Heart left ventricle (tissue), 16 donors: ENCODE measurements around the gene OR52A5. TPM values are rescaled to one million over a fixed set of nuclear protein-coding genes. Genes with fewer than 3 reads are reported as not detected.

Experiments
- ATAC-seq, 4 donors: fragments of 200-7000 bp; cut with Tn5 transposase; one replicate each; pipeline ENCODE4 v1.9.1; 2020 to 2022; ENCODE audit warnings: moderate library complexity in 4 of 4, mild to moderate bottlenecking in 3 of 4, moderate number of reproducible peaks in 1 of 4
- DNase-seq, 5 donors: peaks; one replicate each; pipeline ENCODE4 v3.0.0-alpha.2; 2020
- H3K27ac ChIP-seq, 12 donors: fragments of 200-600 bp; sonication (generic) in 4 of 12; one replicate each; pipeline versions ENCODE4 v1.5.0 to v1.8.0; 2016 to 2022; ENCODE audit warnings: mild to moderate bottlenecking in 2 of 12
- H3K27me3 ChIP-seq, 9 donors: fragments of 200-600 bp; sonication (generic) in 2 of 9; one replicate each; pipeline versions ENCODE4 v1.5.1 to v1.8.0; 2016 to 2022; ENCODE audit warnings: mild to moderate bottlenecking in 3 of 9
- H3K36me3 ChIP-seq, 9 donors: fragments of 200-600 bp; sonication (generic) in 2 of 9; one replicate each; pipeline versions ENCODE4 v1.5.0 to v1.8.0; 2018 to 2022; ENCODE audit warnings: mild to moderate bottlenecking in 2 of 9
- H3K4me1 ChIP-seq, 12 donors: fragments of 200-600 bp; sonication (generic) in 4 of 12; one replicate each; pipeline versions ENCODE4 v1.5.0 to v1.8.0; 2016 to 2022; ENCODE audit warnings: mild to moderate bottlenecking in 3 of 12
- H3K4me3 ChIP-seq, 12 donors: fragments of 200-600 bp; sonication (generic) in 4 of 12; one replicate each; pipeline versions ENCODE4 v1.5.0 to v1.8.0; 2017 to 2022; ENCODE audit warnings: mild to moderate bottlenecking in 9 of 12, moderate library complexity in 4 of 12
- H3K9me3 ChIP-seq, 12 donors: fragments of 200-600 bp; sonication (generic) in 4 of 12; one replicate each; pipeline versions ENCODE4 v1.5.0 to v1.8.0; 2016 to 2022; ENCODE audit warnings: mild to moderate bottlenecking in 1 of 12
- POLR2A ChIP-seq, 2 donors: fragments of 450-650 bp; IDR thresholded peaks; one replicate each; pipeline ENCODE4 v1.6.1; 2017; ENCODE audit warnings: antibody characterized with exemption in 2 of 2, mild to moderate bottlenecking in 2 of 2, moderate library complexity in 2 of 2
- WGBS, 4 donors: extraction: QIAGEN DNeasy Blood & Tissue Kit in 2 of 4; methylation state at CpG; one replicate each; pipeline versions ENCODE4 v1.1.5 to v1.1.7; 2013 to 2018; 5-methylcytosine and 5-hydroxymethylcytosine counted together
- intact Hi-C, 10 donors: fragments of 100-400 bp; cut with DNase I; formaldehyde crosslinking; loops; one replicate each; pipeline versions ENCODE4 v1.11.1 to v1.14.2; 2022
- polyA plus RNA-seq, 2 donors: library from polyadenylated mRNA; stranded (reverse); fragments of 200-250 nt; gene quantifications; one replicate each; pipeline ENCODE4 v1.2.3, GENCODE V29; 2013
- total RNA-seq, 9 donors: library from RNA; depleted of rRNA in 2 of 9; stranded (reverse); fragments of >200 nt in 2 of 9; fragmentation: NEBNext Ultra II Directional in 3 of 9; extraction: Animal tissue kit (Norgen Biotek cat#: 25700) in 3 of 9; gene quantifications; one replicate each; pipeline versions ENCODE4 v1.1.0 to v1.2.4, GENCODE V29; 2016 to 2023
- TF ChIP-seq, protein P1 (sequence below), 12 donors: fragments of 200-600 bp; sonication (generic) in 4 of 12; IDR thresholded peaks; one replicate each; pipeline versions ENCODE4 v1.5.0 to v1.8.0; 2018 to 2022; ENCODE audit warnings: antibody characterized with exemption in 12 of 12, mild to moderate bottlenecking in 5 of 12
- donor health status: ischemic (EF 13 %, LVEDD 7.1; RV severe dilation, severe dysfunction).
- donor health status: healthy with polysubstance abuse.
- donor health status: DM: no; HTN: yes; CAD: no.
- donor health status: DM: no; HTN: no; CAD: no.
- donor health status: ischemic (EF 25% LVEDD 6.9; RV normal size, moderate dysfunction).
- donor health status: ischemic (EF 25% LVEDD 5.7; RV mildly dilated, moderate dysfunction).
- donor health status: healthy.
- donor health status: DM: yes; HTN: yes; CAD: no.
- donor health status: ischemic (EF 35%, LVEDD 5.7; RV mildly dilated, moderate dysfunction).
- donor health status: nonischemic (EF 11% LVEDD 7.7; RV severe dilation, severe dysfunction).
- donor health status: DM: yes; HTN: yes; CAD: no.
- donor health status: PGD.
- donor health status: ischemic (EF 29% LVEDD 5.4; RV normal size, mild dysfunction).
- donor health status: nonischemic (EF 23%, LVEDD 6.1; RV moderate dilation, normal function).

Gene OR52A5
- total and polyA plus RNA-seq, 11 donors = not detected

DNA sequence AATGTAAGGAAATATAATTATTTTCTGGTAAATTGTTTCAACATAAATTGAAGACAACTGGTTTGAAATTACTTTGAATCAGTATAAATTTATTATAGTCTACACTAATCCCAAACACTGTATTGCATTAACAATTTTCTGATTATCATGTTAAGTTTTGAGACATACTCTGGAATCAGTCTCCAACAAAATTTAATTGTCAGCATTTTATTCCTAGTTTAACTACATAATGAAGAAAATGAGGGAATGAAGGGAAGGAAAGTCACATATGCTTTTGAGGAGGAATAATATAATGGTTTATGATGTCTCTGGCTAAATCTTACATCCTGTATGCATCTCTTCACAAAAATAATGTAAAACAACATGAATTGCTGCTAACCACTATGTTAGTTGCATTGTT lies 54.6 kb downstream of the OR52A5 start:
- TF ChIP-seq POLR2A (IDR thresholded peaks at IDR 0.05) = no peak
- TF ChIP-seq, protein P1, sequence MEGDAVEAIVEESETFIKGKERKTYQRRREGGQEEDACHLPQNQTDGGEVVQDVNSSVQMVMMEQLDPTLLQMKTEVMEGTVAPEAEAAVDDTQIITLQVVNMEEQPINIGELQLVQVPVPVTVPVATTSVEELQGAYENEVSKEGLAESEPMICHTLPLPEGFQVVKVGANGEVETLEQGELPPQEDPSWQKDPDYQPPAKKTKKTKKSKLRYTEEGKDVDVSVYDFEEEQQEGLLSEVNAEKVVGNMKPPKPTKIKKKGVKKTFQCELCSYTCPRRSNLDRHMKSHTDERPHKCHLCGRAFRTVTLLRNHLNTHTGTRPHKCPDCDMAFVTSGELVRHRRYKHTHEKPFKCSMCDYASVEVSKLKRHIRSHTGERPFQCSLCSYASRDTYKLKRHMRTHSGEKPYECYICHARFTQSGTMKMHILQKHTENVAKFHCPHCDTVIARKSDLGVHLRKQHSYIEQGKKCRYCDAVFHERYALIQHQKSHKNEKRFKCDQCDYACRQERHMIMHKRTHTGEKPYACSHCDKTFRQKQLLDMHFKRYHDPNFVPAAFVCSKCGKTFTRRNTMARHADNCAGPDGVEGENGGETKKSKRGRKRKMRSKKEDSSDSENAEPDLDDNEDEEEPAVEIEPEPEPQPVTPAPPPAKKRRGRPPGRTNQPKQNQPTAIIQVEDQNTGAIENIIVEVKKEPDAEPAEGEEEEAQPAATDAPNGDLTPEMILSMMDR (IDR thresholded peaks at IDR 0.05) = no peak
- Histone ChIP-seq H3K27me3 (no peaks in the 10 kb centered on the region), H3K36me3 (no peaks in the 10 kb centered on the region), H3K4me1 (no peaks in the 10 kb centered on the region), H3K27ac (no peak overlapping the region), H3K4me3 (no peak overlapping the region), H3K9me3 (no peaks in the 10 kb centered on the region)
- intact Hi-C loops = no loop called here
- ATAC-seq (no peak), DNase-seq (no peak)

DNA sequence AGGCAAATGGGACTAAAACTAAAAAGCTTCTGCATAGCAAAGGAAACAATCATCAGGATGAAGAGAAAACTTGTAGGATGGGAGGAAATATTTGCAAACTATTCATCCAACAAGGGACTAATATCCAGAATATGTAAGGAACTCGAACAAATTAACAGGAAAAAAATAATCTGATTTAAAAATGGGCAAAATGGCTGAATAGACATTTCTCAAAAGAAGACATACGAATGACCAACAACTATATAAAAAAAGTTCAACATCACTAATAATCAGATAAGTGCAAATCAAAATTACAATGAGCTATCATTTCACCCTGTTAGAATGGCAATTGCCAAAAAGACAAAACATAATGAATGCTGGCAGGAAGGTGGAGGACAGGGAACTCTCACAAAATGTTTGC lies 56.8 kb downstream of the OR52A5 start:
- TF ChIP-seq, protein P1 (IDR thresholded peaks at IDR 0.05) = no peak
- TF ChIP-seq POLR2A (IDR thresholded peaks at IDR 0.05) = no peak
- Histone ChIP-seq H3K4me1 (no peaks in the 10 kb centered on the region), H3K36me3 (no peaks in the 10 kb centered on the region), H3K9me3 (no peaks in the 10 kb centered on the region), H3K27ac (no peak overlapping the region), H3K27me3 (peaks cover 0 to 5% (median 0%) of the 10 kb centered on the region in 9 donors), H3K4me3 (no peak overlapping the region)
- intact Hi-C loops = no loop called here
- DNase-seq = no peak
- WGBS, 4 donors = 56 to 67% (median 63%) methylated on average over 2 of the region's 2 CpGs
- no peak for ATAC-seq

Other genes with a start within 250 kb of the OR52A5 start
- gene OR51A7, start 234.6 kb downstream of the OR52A5 start, total RNA-seq = not detected
- not detected for gene OR51A7, start 234.6 kb downstream of the OR52A5 start, polyA plus RNA-seq
- not detected for gene OR51G2, start 219.0 kb downstream of the OR52A5 start, total RNA-seq
- gene OR51G2, start 219.0 kb downstream of the OR52A5 start, polyA plus RNA-seq = not detected
- gene OR51G1, start 214.0 kb downstream of the OR52A5 start, total RNA-seq = not detected
- not detected for gene OR51G1, start 214.0 kb downstream of the OR52A5 start, polyA plus RNA-seq
- gene OR51A4, start 190.8 kb downstream of the OR52A5 start, total RNA-seq = not detected
- gene OR51A4, start 190.8 kb downstream of the OR52A5 start, polyA plus RNA-seq = not detected
- not detected for gene OR51A2, start 182.6 kb downstream of the OR52A5 start, total RNA-seq
- not detected for gene OR51A2, start 182.6 kb downstream of the OR52A5 start, polyA plus RNA-seq
- not detected for gene OR51L1, start 143.5 kb downstream of the OR52A5 start, total RNA-seq
- not detected for gene OR51L1, start 143.5 kb downstream of the OR52A5 start, polyA plus RNA-seq
- not detected for gene OR52J3, start 91.8 kb downstream of the OR52A5 start, total RNA-seq
- not detected for gene OR52J3, start 91.8 kb downstream of the OR52A5 start, polyA plus RNA-seq
- gene OR52E2, start 78.7 kb downstream of the OR52A5 start, total RNA-seq = not detected
- gene OR52E2, start 78.7 kb downstream of the OR52A5 start, polyA plus RNA-seq = not detected
- gene OR52E1, start 68.8 kb downstream of the OR52A5 start, total RNA-seq = not detected
- gene OR52E1, start 68.8 kb downstream of the OR52A5 start, polyA plus RNA-seq = not detected
- not detected for gene OR52A1, start 16.4 kb upstream of the OR52A5 start, total RNA-seq
- gene OR52A1, start 16.4 kb upstream of the OR52A5 start, polyA plus RNA-seq = not detected
- gene OR51V1, start 62.3 kb upstream of the OR52A5 start, total RNA-seq = not detected
- not detected for gene OR51V1, start 62.3 kb upstream of the OR52A5 start, polyA plus RNA-seq
- gene HBB, start 88.7 kb upstream of the OR52A5 start, total RNA-seq = 1,000 to 10,000 TPM in 1 of 9 donors, 100 to 1,000 TPM in 8; 123 to 1,223 (median 316) TPM
- 10 to 100 TPM in 1 of 2 donors, 1 to 10 TPM in 1; 1.1 to 53.3 TPM for gene HBB, start 88.7 kb upstream of the OR52A5 start, polyA plus RNA-seq
- 1 to 10 TPM in 1 of 9 donors, not detected in 8; 4.2 TPM for gene HBD, start 96.1 kb upstream of the OR52A5 start, total RNA-seq
- gene HBD, start 96.1 kb upstream of the OR52A5 start, polyA plus RNA-seq = not detected
- not detected for gene HBG1, start 111.5 kb upstream of the OR52A5 start, total RNA-seq
- gene HBG1, start 111.5 kb upstream of the OR52A5 start, polyA plus RNA-seq = not detected
- gene HBG2, start 116.4 kb upstream of the OR52A5 start, total RNA-seq = 1 to 10 TPM in 2 of 9 donors, under 1 TPM in 1, not detected in 6; 0.72 to 2.0 (median 1.9) TPM
- not detected for gene HBG2, start 116.4 kb upstream of the OR52A5 start, polyA plus RNA-seq
- gene HBE1, start 131.6 kb upstream of the OR52A5 start, total RNA-seq = not detected
- gene HBE1, start 131.6 kb upstream of the OR52A5 start, polyA plus RNA-seq = not detected
- gene OR51B4, start 163.6 kb upstream of the OR52A5 start, total RNA-seq = not detected
- not detected for gene OR51B4, start 163.6 kb upstream of the OR52A5 start, polyA plus RNA-seq
- not detected for gene OR51B2, start 185.9 kb upstream of the OR52A5 start, total RNA-seq
- not detected for gene OR51B2, start 185.9 kb upstream of the OR52A5 start, polyA plus RNA-seq
- under 1 TPM in 1 of 9 donors, not detected in 8; 0.80 TPM for gene OR51B5, start 205.2 kb upstream of the OR52A5 start, total RNA-seq
- gene OR51B5, start 205.2 kb upstream of the OR52A5 start, polyA plus RNA-seq = under 1 TPM in 1 of 2 donors, not detected in 1; 0.11 TPM
- not detected for gene OR51B6, start 213.2 kb upstream of the OR52A5 start, total RNA-seq
- not detected for gene OR51B6, start 213.2 kb upstream of the OR52A5 start, polyA plus RNA-seq
- gene OR51M1, start 245.5 kb upstream of the OR52A5 start, total RNA-seq = not detected
- not detected for gene OR51M1, start 245.5 kb upstream of the OR52A5 start, polyA plus RNA-seq